Endodermal cell (in vitro differentiated cells): ENCODE measurements around the gene HRK. TPM values are rescaled to one million over a fixed set of nuclear protein-coding genes. Genes with fewer than 3 reads are reported as not detected.

ENCODE experiments used
- DNase-seq: peaks from one replicate; pipeline ENCODE4 v3.0.0-alpha.2; 2017
- H3K27ac ChIP-seq: 2 replicates; pipeline ENCODE4 v1.5.1; 2013; ENCODE audit warnings: mild to moderate bottlenecking, low read depth, low read length, moderate library complexity
- H3K27me3 ChIP-seq: 2 replicates; pipeline ENCODE4 v1.6.1; 2013; ENCODE audit warnings: mild to moderate bottlenecking, low read length, moderate library complexity; ENCODE audit not compliant: insufficient read depth, control insufficient read depth, poor library complexity, severe bottlenecking
- H3K36me3 ChIP-seq: 2 replicates; pipeline ENCODE4 v1.7.0; 2013; ENCODE audit warnings: mild to moderate bottlenecking, low read length, moderate library complexity; ENCODE audit not compliant: control insufficient read depth, insufficient read depth
- H3K4me1 ChIP-seq: one replicate; pipeline ENCODE4 v1.7.0; 2013; ENCODE audit warnings: low read length; ENCODE audit not compliant: control insufficient read depth, insufficient read depth
- H3K4me3 ChIP-seq: 2 replicates; pipeline ENCODE4 v1.5.1; 2013; ENCODE audit warnings: mild to moderate bottlenecking, low read length, moderate library complexity
- H3K9ac ChIP-seq: 2 replicates; pipeline ENCODE4 v1.6.1; 2013; ENCODE audit warnings: mild to moderate bottlenecking, low read length, moderate library complexity; ENCODE audit not compliant: poor library complexity, severe bottlenecking; ENCODE audit errors: extremely low read depth
- H3K9me3 ChIP-seq: 2 replicates; pipeline ENCODE4 v1.6.1; 2013; ENCODE audit warnings: mild to moderate bottlenecking, low read length, moderate library complexity; ENCODE audit not compliant: control insufficient read depth
- H3K27ac Mint-ChIP-seq: 2 replicates; pipeline ENCODE4 v1.8.0; 2020; ENCODE audit warnings: mixed read lengths
- H3K27me3 Mint-ChIP-seq: 2 replicates; pipeline ENCODE4 v1.8.0; 2021; ENCODE audit warnings: mild to moderate bottlenecking, mixed read lengths; ENCODE audit not compliant: insufficient read depth
- H3K36me3 Mint-ChIP-seq: 2 replicates; pipeline ENCODE4 v1.8.0; 2020; ENCODE audit warnings: low read depth, mixed read lengths
- H3K4me1 Mint-ChIP-seq: 2 replicates; pipeline ENCODE4 v1.8.0; 2020; ENCODE audit warnings: mixed read lengths
- H3K4me3 Mint-ChIP-seq: 2 replicates; pipeline ENCODE4 v1.8.0; 2020; ENCODE audit warnings: mild to moderate bottlenecking, moderate library complexity, mixed read lengths
- H3K9me3 Mint-ChIP-seq: 2 replicates; pipeline ENCODE4 v1.8.0; 2020; ENCODE audit warnings: mild to moderate bottlenecking, mixed read lengths
- CTCF ChIP-seq: fragments of 200-600 bp; sonication (generic); conservative IDR thresholded peaks from 2 replicates; pipeline ENCODE4 v1.5.0; 2021; ENCODE audit warnings: antibody characterized with exemption, mild to moderate bottlenecking
- WGBS, 2 experiments: methylation state at CpG; one replicate each; pipeline versions ENCODE4 v1.1.5 to v1.1.7; 2013; ENCODE audit warnings: missing lambda C conversion rate in 2 of 2, mixed read lengths in 1 of 2; ENCODE audit not compliant: insufficient coverage in 1 of 2, insufficient read length in 1 of 2; 5-methylcytosine and 5-hydroxymethylcytosine counted together
- total RNA-seq, 2 donors: library from RNA; stranded (reverse); fragmentation: NEBNext Ultra II Directional in 1 of 2; extraction: Animal tissue kit (Norgen Biotek cat#: 25700) in 1 of 2; gene quantifications; 2 replicates in 1 of 2; 3 replicates in 1 of 2; pipeline ENCODE4 v1.2.1, GENCODE V29; 2021

Gene HRK
- total RNA-seq, 2 donors from 2014 or later, result 1.4 to 1.6 TPM

- 50 to 65% methylated on average over 1 to 5 of the region's 5 CpGs for WGBS, 2 experiments
- Mint-ChIP-seq H3K9me3 (no peaks in the 10 kb centered on the region), H3K27me3 (no peaks in the 10 kb centered on the region), H3K4me1 (no peaks in the 10 kb centered on the region), H3K4me3 (no peak overlapping the region), H3K36me3 (no peaks in the 10 kb centered on the region), H3K27ac (no peak overlapping the region)
- Histone ChIP-seq H3K9ac (no peak overlapping the region), H3K4me3 (no peak overlapping the region), H3K27ac (no peak overlapping the region), H3K36me3 (no peaks in the 10 kb centered on the region), H3K4me1 (peaks cover under 1% of the 10 kb centered on the region), H3K27me3 (no peaks in the 10 kb centered on the region), H3K9me3 (no peaks in the 10 kb centered on the region)
- no peak for TF ChIP-seq CTCF
- DNase-seq, result no peak
Measured at GRCh38 chr12:116859079-116859478, 22.2 kb downstream of the HRK start.

- Mint-ChIP-seq H3K4me3 (no peak overlapping the region), H3K27ac (no peak overlapping the region), H3K36me3 (no peaks in the 10 kb centered on the region), H3K27me3 (no peaks in the 10 kb centered on the region), H3K4me1 (no peaks in the 10 kb centered on the region), H3K9me3 (no peaks in the 10 kb centered on the region)
- Histone ChIP-seq H3K4me3 (no peak overlapping the region), H3K4me1 (no peaks in the 10 kb centered on the region), H3K9me3 (no peaks in the 10 kb centered on the region), H3K36me3 (no peaks in the 10 kb centered on the region), H3K9ac (no peak overlapping the region), H3K27me3 (no peaks in the 10 kb centered on the region), H3K27ac (no peak overlapping the region)
- 93 to 96% methylated on average over 11 of the region's 11 CpGs for WGBS, 2 experiments
- no peak for DNase-seq
- TF ChIP-seq CTCF, result no peak
Measured at GRCh38 chr12:116856729-116857128, 24.5 kb downstream of the HRK start.

GRCh38 chr12:116855744-116856470 lies 25.3 kb downstream of the HRK start:
- H3K36me3 ChIP-seq, result no peaks in the 10 kb centered on the region
- no peaks in the 10 kb centered on the region for H3K27me3 ChIP-seq
- Mint-ChIP-seq H3K27ac (no peak overlapping the region), H3K36me3 (no peaks in the 10 kb centered on the region), H3K27me3 (no peaks in the 10 kb centered on the region), H3K9me3 (no peaks in the 10 kb centered on the region), H3K4me1 (no peaks in the 10 kb centered on the region), H3K4me3 (no peak overlapping the region)
- H3K4me1 ChIP-seq, result no peaks in the 10 kb centered on the region
- no peak for TF ChIP-seq CTCF
- 92 to 95% methylated on average over 15 to 16 of the region's 16 CpGs for WGBS, 2 experiments
- H3K27ac ChIP-seq, result no peak overlapping the region
- no peak for DNase-seq
- no peak overlapping the region for H3K4me3 ChIP-seq
- no peak overlapping the region for H3K9ac ChIP-seq
- no peaks in the 10 kb centered on the region for H3K9me3 ChIP-seq
